Stimulated activated CD8-positive, alpha-beta memory T cell treated with anti-CD3 and anti-CD28 coated beads, Interleukin-2, amount 100 ng/mL, for 1 hour (primary cell): ENCODE data around the gene PARD3.

ENCODE experiments used
- DNase-seq, 2 donors: peaks; one replicate each; pipeline ENCODE4 v3.0.0-alpha.2; 2020; ENCODE audit warnings: low read depth in 2 of 2

PARD3 gene

DNA sequence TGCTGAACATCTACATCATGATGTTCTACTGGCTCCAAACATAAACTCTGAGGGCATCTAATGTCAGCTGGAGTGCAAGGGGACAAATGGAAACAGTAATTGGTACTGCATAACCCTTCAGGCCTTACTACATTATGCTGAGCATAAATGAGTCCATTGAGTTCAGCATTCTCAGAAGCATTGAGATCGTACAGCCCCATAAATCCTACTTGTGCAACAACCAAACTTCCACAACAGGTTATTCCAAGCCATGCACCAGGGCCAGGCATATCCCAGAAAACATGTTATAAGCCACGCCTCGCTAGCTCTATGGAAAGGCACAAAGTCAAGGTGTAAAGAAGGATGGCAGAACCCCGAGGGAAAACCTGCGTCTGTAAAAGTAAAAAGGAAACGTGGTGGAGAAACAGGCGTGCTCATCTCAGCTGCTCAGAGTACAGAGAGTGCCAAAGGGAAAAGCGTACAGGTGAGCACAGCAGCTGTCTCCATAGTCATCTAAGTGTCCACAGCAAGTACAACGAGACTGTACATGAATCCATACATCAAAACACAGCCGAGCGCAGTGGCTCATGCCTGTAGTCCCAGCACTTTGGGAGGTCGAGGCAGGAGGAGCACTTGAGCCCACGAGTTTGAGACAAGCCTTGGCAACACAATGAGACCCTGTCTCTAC is 124.6 kb downstream of the PARD3 start:
- no peak for DNase-seq

GRCh38 chr10:34689053-34689452 is 126.0 kb downstream of the PARD3 start:
- DNase-seq: no peak

- no peak for DNase-seq
Observed at GRCh38 chr10:34687434-34688210, 127.5 kb downstream of the PARD3 start.

DNA sequence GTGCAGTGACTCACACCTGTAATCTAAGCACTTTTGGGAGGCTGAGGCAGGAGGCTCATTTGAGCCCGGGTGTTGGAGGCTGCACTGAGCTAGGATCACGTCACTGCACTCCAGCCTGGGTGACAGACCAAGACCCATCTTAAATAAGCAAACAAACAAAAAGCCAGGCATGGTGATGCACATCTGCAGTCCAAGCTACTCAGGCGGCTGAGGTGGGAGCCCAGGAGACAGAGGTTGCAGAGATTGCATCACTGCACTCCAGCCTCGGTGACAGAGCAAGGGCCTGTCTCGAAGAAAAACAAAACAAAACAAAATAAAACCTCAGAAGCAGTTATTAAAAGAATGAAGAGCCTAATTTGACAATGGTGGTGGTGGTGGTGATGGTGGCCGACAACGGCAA is 132.5 kb downstream of the PARD3 start:
- DNase-seq: no peak

- DNase-seq: no peak
Observed at GRCh38 chr10:34681933-34682332, 133.2 kb downstream of the PARD3 start.

GRCh38 chr10:34679177-34679576 is 135.9 kb downstream of the PARD3 start:
- no peak for DNase-seq

DNA sequence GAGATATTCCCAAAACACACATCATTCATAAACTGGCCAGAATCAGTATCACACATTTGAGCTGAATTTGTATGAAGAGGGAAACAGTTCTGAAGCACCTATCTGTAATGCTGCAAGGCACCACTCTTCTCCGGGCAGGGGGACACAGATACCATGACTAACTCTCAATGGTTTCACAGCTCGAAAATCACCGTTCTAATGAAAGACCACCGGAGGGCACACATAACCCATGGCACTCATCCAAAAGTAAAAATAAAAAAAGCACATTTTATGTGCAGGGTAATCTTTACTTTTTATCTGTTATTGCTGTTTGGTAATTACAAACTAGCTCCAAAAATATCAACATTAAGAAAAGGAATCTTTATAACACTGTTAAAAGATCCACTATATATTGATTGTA is 137.5 kb downstream of the PARD3 start:
- no peak for DNase-seq

- DNase-seq: no peak
Observed at GRCh38 chr10:34677132-34677531, 138.0 kb downstream of the PARD3 start.

DNA sequence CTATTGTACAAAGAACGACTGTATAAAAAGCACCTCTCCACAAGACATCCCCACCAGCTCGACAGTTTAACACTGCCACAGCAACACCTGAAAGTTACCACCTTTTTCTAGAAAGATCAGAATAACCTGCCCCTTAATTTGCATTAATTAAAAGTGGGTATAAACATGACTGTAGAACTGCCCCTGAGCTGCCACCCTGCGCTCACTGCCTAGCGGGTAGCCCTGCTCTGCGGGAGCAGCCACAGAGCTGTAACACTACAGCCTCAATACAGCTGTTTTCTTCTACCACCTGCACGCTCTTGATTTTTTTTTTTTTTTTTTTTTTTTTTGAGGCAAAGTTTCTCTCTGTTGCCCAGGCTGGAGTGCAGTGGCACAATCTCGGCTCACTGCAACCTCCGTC is 140.9 kb downstream of the PARD3 start:
- no peak for DNase-seq

GRCh38 chr10:34670081-34670480 is 145.0 kb downstream of the PARD3 start:
- DNase-seq: no peak

DNA sequence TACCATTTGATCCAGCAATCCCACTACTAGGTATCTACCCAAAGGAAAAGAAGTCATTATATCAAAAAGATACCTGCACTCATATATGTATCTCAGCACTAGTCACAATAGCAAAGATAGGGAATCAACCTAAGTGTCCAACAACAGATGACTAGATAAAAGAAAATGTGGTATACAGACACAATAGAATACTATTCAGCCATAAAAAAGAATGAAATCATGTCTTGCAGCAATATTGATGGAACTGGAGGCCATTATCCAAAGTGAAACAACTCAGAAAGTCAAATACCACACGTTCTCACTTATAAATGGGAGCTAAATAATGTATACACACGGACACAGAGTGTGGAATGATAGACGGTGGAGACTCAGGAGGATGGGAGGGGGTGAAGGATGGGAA is 146.0 kb downstream of the PARD3 start:
- no peak for DNase-seq

GRCh38 chr10:34667177-34667576 is 147.9 kb downstream of the PARD3 start:
- no peak for DNase-seq

- DNase-seq: no peak
Observed at GRCh38 chr10:34666008-34666704, 148.9 kb downstream of the PARD3 start.

DNA sequence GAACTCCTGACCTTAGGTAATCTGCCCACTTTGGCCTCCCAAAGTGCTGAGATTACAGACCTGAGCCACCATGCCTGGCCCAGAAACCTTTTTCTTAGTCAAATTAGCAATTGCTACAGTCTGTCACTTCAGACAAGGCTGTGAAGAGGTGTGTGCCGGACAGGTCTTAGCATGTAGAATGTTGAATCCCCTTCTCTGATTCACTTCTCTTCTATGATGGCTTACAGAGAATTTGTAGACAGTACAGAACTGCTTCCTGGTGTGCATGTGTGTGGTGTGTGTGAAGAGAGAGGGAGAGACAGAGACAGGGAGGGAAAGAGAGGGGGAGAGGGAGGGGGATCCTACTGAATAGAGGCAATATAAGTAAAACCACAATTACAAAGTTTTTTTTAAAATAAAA is 150.4 kb downstream of the PARD3 start:
- DNase-seq: no peak

DNA sequence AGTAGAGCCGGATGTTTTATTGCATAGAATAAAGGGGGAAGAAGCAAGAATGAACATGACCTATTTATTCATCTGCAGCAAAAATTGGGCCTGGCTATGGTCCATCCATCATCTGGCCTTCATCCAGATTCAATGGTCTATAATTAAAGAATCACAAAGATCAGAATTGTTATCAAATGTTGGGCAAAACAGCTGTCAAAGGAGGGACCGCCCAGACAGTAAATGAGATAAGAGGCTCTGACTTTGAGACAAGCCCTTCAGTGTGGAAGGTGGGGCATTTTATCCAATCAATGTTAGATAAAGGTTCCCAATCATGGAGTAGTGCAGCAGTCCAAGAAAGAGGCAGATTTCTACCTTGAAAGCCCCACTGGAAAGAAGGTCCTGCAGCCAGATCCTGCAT is 153.5 kb downstream of the PARD3 start:
- DNase-seq: no peak

DNA sequence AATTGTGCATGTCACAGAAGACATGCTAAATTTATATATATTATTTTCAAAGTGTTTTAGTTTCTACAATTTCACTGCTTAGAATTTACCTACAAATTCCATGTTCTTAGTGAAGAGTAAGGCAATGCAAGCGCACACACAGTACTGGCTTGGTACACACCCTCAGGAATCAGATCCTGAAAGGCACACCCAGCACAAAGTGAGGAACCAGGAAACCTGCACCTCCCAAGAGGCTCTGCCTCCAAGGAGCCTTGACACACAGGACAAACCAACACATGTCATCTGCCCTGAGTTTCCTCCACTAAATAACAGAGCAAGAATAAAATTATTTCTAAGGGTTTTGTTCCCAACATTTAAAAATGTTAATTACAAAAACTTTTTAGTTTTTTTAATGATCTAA is 156.2 kb downstream of the PARD3 start:
- DNase-seq: no peak

DNA sequence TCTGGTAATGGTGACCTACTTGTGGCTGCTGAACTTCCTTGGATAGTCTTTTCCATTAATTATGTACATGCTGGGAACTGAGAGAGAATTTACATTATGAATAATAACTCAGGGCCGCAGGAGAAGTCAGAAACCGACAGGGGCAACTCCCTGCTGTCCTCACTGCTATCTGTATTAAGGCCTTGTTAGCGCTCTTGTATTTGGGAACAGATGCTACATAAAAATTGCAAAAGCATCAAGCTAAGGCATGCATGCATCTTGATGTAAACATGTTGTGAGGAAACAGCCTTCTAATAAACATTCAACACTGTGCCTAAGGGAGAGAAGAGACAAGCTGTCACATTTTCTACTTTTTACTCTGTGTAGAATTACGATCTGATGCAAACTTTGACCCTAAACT is 158.4 kb downstream of the PARD3 start:
- no peak for DNase-seq

- no peak for DNase-seq
Observed at GRCh38 chr10:34655286-34656170, 159.6 kb downstream of the PARD3 start.

DNA sequence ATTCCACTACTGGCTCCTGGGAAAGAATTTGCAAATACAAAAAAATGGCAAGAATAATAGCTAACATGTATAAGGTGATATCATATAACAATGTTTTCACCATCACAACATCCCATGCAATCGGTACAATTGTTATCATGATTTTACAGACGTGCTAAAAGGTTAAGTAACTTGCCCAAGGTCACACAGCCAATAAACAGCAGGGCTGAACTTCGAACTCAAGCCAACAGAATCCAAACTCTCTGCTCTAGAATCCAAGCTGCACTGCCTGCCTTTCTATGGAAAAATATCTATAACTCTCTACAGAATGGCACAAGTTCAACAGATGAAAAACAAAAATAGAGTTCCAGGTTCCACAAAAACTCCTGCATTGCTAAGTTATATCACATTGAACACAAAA is 160.9 kb downstream of the PARD3 start:
- no peak for DNase-seq

GRCh38 chr10:34653530-34653929 is 161.6 kb downstream of the PARD3 start:
- no peak for DNase-seq

- DNase-seq: no peak
Observed at GRCh38 chr10:34651416-34652195, 163.5 kb downstream of the PARD3 start.
